Breast epithelium (tissue), 4 donors: ENCODE measurements around the gene CPAMD8. TPM values are rescaled to one million over a fixed set of nuclear protein-coding genes. Genes with fewer than 3 reads are reported as not detected.
A peak's percentile ranks its signal among the peaks of the same experiment; 100 is the strongest.
"Not testable (repeated sequence)": the region's sequence is repeated elsewhere in the genome, so short reads cannot be mapped to it uniquely, and the experiment has no call there.

Source experiments
- DNase-seq, 2 donors: peaks; one replicate each; pipeline ENCODE4 v3.0.0-alpha.2; 2019; ENCODE audit warnings: low spot score in 2 of 2
- H3K27ac ChIP-seq, 2 donors: fragments of 200-600 bp; sonication (generic) in 1 of 2; one replicate each; pipeline ENCODE4 v1.5.1; 2016 to 2019; ENCODE audit warnings: mild to moderate bottlenecking in 1 of 2
- H3K27me3 ChIP-seq, 2 donors: fragments of 200-600 bp; sonication (generic) in 1 of 2; one replicate each; pipeline versions ENCODE4 v1.5.1 to v1.6.0; 2017 to 2019; ENCODE audit warnings: control low read depth in 1 of 2, mild to moderate bottlenecking in 1 of 2
- H3K36me3 ChIP-seq: fragments of 200-600 bp; one replicate; pipeline ENCODE4 v1.5.1; 2019
- H3K4me1 ChIP-seq, 2 donors: fragments of 200-600 bp; sonication (generic); one replicate each; pipeline ENCODE4 v1.5.1; 2016 to 2019; ENCODE audit warnings: control low read depth in 1 of 2
- H3K4me3 ChIP-seq, 3 donors: fragments of 200-600 bp; sonication (generic); 1 replicate in 2 of 3; 2 replicates in 1 of 3; pipeline ENCODE4 v1.5.1; 2016 to 2019; ENCODE audit warnings: mild to moderate bottlenecking in 3 of 3, moderate library complexity in 2 of 3
- H3K9me3 ChIP-seq, 2 donors: fragments of 200-600 bp; sonication (generic) in 1 of 2; one replicate each; pipeline ENCODE4 v1.5.1; 2016 to 2019; ENCODE audit warnings: control low read depth in 1 of 2
- POLR2A ChIP-seq: fragments of 450-650 bp; IDR thresholded peaks from one replicate; pipeline ENCODE4 v1.6.1; 2016; ENCODE audit warnings: antibody characterized with exemption, mild to moderate bottlenecking, moderate library complexity
- POLR2AphosphoS5 ChIP-seq, 3 donors: sonication (generic); formaldehyde crosslinking; IDR thresholded peaks; one replicate each; pipeline ENCODE4 v1.6.1; 2017; ENCODE audit warnings: antibody characterized with exemption in 3 of 3
- intact Hi-C: fragments of 100-400 bp; cut with DNase I; formaldehyde crosslinking; loops from one replicate; pipeline ENCODE4 v1.15.1; 2023; ENCODE audit warnings: low total_unique reads
- total RNA-seq, 3 donors: library from RNA; depleted of rRNA; stranded (reverse); fragments of >200 nt; gene quantifications; one replicate each; pipeline ENCODE4 v1.1.0, GENCODE V29; 2016
- TF ChIP-seq, protein P1 (sequence below), 3 donors: fragments of 450-650 bp; IDR thresholded peaks; one replicate each; pipeline ENCODE4 v1.5.1; 2016 to 2017; ENCODE audit warnings: antibody characterized with exemption in 3 of 3, mild to moderate bottlenecking in 3 of 3, moderate library complexity in 3 of 3

The CPAMD8 gene
- total RNA-seq, 3 donors from 2014 or later, result 9.5 to 24.0 (median 20.2) TPM

- intact Hi-C loops, result no loop called here
- Histone ChIP-seq H3K27ac (peak overlapping the region; percentile 38 to 60), H3K9me3 (no peaks in the 10 kb centered on the region)
These were observed 5.8 kb downstream of the CPAMD8 start for GRCh38 chr19:17020823-17021222.

GRCh38 chr19:17020385-17020784 lies 6.2 kb downstream of the CPAMD8 start:
- no peaks in the 10 kb centered on the region for H3K9me3 ChIP-seq
- H3K36me3 ChIP-seq, result no peaks in the 10 kb centered on the region
- DNase-seq, result no peak
- intact Hi-C loops, result no loop called here
- peak overlapping the region; percentile 38 to 60 for H3K27ac ChIP-seq
- peaks cover 0 to 5% of the 10 kb centered on the region in 2 donors for H3K4me1 ChIP-seq
- H3K27me3 ChIP-seq, result peaks cover 0 to 8% of the 10 kb centered on the region in 2 donors
- TF ChIP-seq POLR2A (no peak), POLR2AphosphoS5 (IDR thresholded peaks at IDR 0.05) (no peak)
- TF ChIP-seq, protein P1, sequence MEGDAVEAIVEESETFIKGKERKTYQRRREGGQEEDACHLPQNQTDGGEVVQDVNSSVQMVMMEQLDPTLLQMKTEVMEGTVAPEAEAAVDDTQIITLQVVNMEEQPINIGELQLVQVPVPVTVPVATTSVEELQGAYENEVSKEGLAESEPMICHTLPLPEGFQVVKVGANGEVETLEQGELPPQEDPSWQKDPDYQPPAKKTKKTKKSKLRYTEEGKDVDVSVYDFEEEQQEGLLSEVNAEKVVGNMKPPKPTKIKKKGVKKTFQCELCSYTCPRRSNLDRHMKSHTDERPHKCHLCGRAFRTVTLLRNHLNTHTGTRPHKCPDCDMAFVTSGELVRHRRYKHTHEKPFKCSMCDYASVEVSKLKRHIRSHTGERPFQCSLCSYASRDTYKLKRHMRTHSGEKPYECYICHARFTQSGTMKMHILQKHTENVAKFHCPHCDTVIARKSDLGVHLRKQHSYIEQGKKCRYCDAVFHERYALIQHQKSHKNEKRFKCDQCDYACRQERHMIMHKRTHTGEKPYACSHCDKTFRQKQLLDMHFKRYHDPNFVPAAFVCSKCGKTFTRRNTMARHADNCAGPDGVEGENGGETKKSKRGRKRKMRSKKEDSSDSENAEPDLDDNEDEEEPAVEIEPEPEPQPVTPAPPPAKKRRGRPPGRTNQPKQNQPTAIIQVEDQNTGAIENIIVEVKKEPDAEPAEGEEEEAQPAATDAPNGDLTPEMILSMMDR (IDR thresholded peaks at IDR 0.05), result no peak
- H3K4me3 ChIP-seq, result no peak overlapping the region

More at GRCh38 chr19:17020823-17021222, 5.8 kb downstream of the CPAMD8 start:
- Histone ChIP-seq H3K36me3 (no peaks in the 10 kb centered on the region), H3K4me1 (peaks cover 0 to 5% of the 10 kb centered on the region in 2 donors), H3K4me3 (no peak overlapping the region), H3K27me3 (peaks cover 0 to 8% of the 10 kb centered on the region in 2 donors)
- no peak for DNase-seq
- TF ChIP-seq, protein P1 (IDR thresholded peaks at IDR 0.05), result no peak

DNA sequence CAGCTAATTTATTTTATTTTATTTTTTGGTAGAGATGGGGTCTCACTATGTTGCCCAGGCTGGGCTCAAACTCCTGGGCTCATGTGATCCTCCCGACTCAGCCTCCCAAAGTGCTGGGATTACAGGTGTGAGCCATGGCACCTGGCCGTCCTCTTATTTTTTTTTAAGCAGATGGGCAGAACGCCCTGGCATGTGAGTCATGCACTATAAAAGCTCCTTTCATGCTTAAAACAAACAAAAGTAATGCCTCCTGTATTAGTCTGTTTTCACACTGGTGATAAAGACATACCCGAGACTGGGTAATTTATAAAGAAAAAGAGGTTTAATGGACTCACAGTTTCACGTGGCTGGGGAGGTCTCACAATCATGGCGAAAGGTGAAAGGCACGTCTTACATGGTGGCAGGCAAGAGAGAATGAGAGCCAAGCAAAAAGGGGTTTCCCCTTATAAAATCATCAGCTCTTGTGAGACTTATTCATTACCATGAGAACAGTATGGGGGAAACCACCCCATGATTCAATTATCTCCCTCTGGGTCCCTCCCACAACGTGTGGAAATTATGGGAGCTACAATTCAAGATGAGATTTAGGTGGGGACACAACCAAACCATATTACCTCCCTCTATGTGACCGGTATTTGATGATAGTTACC lies 12.3 kb downstream of the CPAMD8 start:
- H3K4me1 ChIP-seq, intact Hi-C loops, H3K4me3 ChIP-seq, H3K9me3 ChIP-seq, H3K27me3 ChIP-seq, H3K27ac ChIP-seq, H3K36me3 ChIP-seq, DNase-seq: not testable (repeated sequence)

- Histone ChIP-seq H3K9me3 (no peaks in the 10 kb centered on the region), H3K27me3 (no peaks in the 10 kb centered on the region), H3K27ac (no peak overlapping the region), H3K4me1 (no peaks in the 10 kb centered on the region), H3K4me3 (no peak overlapping the region), H3K36me3 (no peaks in the 10 kb centered on the region)
- intact Hi-C loops, result no loop called here
- TF ChIP-seq POLR2AphosphoS5 (IDR thresholded peaks at IDR 0.05), result no peak
- TF ChIP-seq, protein P1 (IDR thresholded peaks at IDR 0.05), result no peak
- no peak for TF ChIP-seq POLR2A
- no peak for DNase-seq
These were observed 15.1 kb downstream of the CPAMD8 start for GRCh38 chr19:17011485-17011884.

- no peaks in the 10 kb centered on the region for H3K27me3 ChIP-seq
- H3K9me3 ChIP-seq, result no peaks in the 10 kb centered on the region
- DNase-seq, result no peak
- H3K4me1 ChIP-seq, result no peaks in the 10 kb centered on the region
- intact Hi-C loops, result no loop called here
- no peak for TF ChIP-seq POLR2A
- no peak for TF ChIP-seq POLR2AphosphoS5 (IDR thresholded peaks at IDR 0.05)
- TF ChIP-seq, protein P1 (IDR thresholded peaks at IDR 0.05), result no peak
- no peaks in the 10 kb centered on the region for H3K36me3 ChIP-seq
- H3K4me3 ChIP-seq, result no peak overlapping the region
- H3K27ac ChIP-seq, result no peak overlapping the region
These were observed 20.0 kb downstream of the CPAMD8 start for GRCh38 chr19:17006579-17006978.
